RPMI7951 (cell line): ENCODE data around the gene FMN2. TPM values are rescaled to one million over a fixed set of nuclear protein-coding genes. Genes with fewer than 3 reads are reported as not detected.
"Not testable (repeated sequence)": the region's sequence is repeated elsewhere in the genome, so short reads cannot be mapped to it uniquely, and the experiment has no call there.

ENCODE experiments used
- DNase-seq: peaks from one replicate; pipeline ENCODE4 v3.0.0-alpha.2; 2012; ENCODE audit warnings: low read depth
- total RNA-seq: library from RNA; depleted of rRNA; stranded (reverse); fragments of >200 nt; shearing (Covaris generic); gene quantifications from 2 replicates; pipeline ENCODE4 v1.2.3, GENCODE V29; 2014

The FMN2 gene
- total RNA-seq, 1 experiment from 2014 or later, result 25.8 TPM

GRCh38 chr1:240362826-240363225 lies 271.1 kb downstream of the FMN2 start:
- no peak for DNase-seq

GRCh38 chr1:240363315-240363714 lies 271.6 kb downstream of the FMN2 start:
- no peak for DNase-seq

GRCh38 chr1:240363914-240364313 lies 272.2 kb downstream of the FMN2 start:
- no peak for DNase-seq

GRCh38 chr1:240366636-240367035 lies 275.0 kb downstream of the FMN2 start:
- no peak for DNase-seq

GRCh38 chr1:240385551-240385950 lies 293.9 kb downstream of the FMN2 start:
- no peak for DNase-seq

GRCh38 chr1:240385985-240386978 lies 294.6 kb downstream of the FMN2 start:
- DNase-seq, result peak; percentile 89

GRCh38 chr1:240387051-240387450 lies 295.4 kb downstream of the FMN2 start:
- DNase-seq, result no peak

- DNase-seq, result no peak
Measured at GRCh38 chr1:240391660-240392260, 300.1 kb downstream of the FMN2 start.

- DNase-seq, result no peak
Measured at GRCh38 chr1:240394353-240394752, 302.7 kb downstream of the FMN2 start.

- no peak for DNase-seq
Measured at GRCh38 chr1:240395336-240395735, 303.7 kb downstream of the FMN2 start.

GRCh38 chr1:240399381-240399780 lies 307.7 kb downstream of the FMN2 start:
- DNase-seq, result peak; percentile 88

- peak; percentile 57 for DNase-seq
Measured at GRCh38 chr1:240401731-240402130, 310.0 kb downstream of the FMN2 start.

GRCh38 chr1:240402326-240402725 lies 310.6 kb downstream of the FMN2 start:
- peak; percentile 46 for DNase-seq

- DNase-seq, result no peak
Measured at GRCh38 chr1:240404286-240404685, 312.6 kb downstream of the FMN2 start.

- DNase-seq, result peak; percentile 74
Measured at GRCh38 chr1:240405751-240406150, 314.1 kb downstream of the FMN2 start.

GRCh38 chr1:240407407-240407806 lies 315.7 kb downstream of the FMN2 start:
- peak; percentile 31 for DNase-seq

GRCh38 chr1:240409615-240410014 lies 317.9 kb downstream of the FMN2 start:
- DNase-seq, result no peak

- DNase-seq, result peak; percentile 79
Measured at GRCh38 chr1:240413732-240414131, 322.0 kb downstream of the FMN2 start.

GRCh38 chr1:240414237-240414636 lies 322.6 kb downstream of the FMN2 start:
- peak; percentile 70 for DNase-seq

GRCh38 chr1:240415011-240415410 lies 323.3 kb downstream of the FMN2 start:
- not testable (repeated sequence) for DNase-seq

- DNase-seq, result no peak
Measured at GRCh38 chr1:240415532-240415931, 323.8 kb downstream of the FMN2 start.

- DNase-seq, result peak; percentile 64
Measured at GRCh38 chr1:240417317-240417716, 325.6 kb downstream of the FMN2 start.

- no peak for DNase-seq
Measured at GRCh38 chr1:240420766-240421165, 329.1 kb downstream of the FMN2 start.
